OCI-LY1 (cell line): Measurements from ENCODE around the gene ZNF773.
"Not testable (repeated sequence)": the region's sequence is repeated elsewhere in the genome, so short reads cannot be mapped to it uniquely, and the experiment has no call there.

Experiments used
- CTCF ChIP-seq: fragments of 200-600 bp; sonication (generic), shearing (Covaris generic); IDR thresholded peaks from 2 replicates; pipeline ENCODE4 v1.5.1; 2017; ENCODE audit warnings: mild to moderate bottlenecking, antibody characterized with exemption, low read length, moderate library complexity, mixed read lengths
- EZH2 ChIP-seq: fragments of 200-600 bp; sonication (generic), shearing (Covaris generic); IDR thresholded peaks from 2 replicates; pipeline ENCODE4 v1.8.0; 2017; ENCODE audit warnings: borderline replicate concordance, mixed run types, mild to moderate bottlenecking, antibody characterized with exemption, low read length, moderate library complexity, mixed read lengths

GRCh38 chr19:57488299-57488644 lies 11.5 kb upstream of the ZNF773 start:
- TF ChIP-seq CTCF, EZH2: not testable (repeated sequence)
